GM21367 (cell line): Measurements from ENCODE around the gene BAIAP2L2.

Source experiments
- ATAC-seq: cut with Tn5 transposase; IDR thresholded peaks from one replicate; pipeline ENCODE4 v1.9.1; 2021; ENCODE audit not compliant: unreplicated experiment

The BAIAP2L2 gene

DNA sequence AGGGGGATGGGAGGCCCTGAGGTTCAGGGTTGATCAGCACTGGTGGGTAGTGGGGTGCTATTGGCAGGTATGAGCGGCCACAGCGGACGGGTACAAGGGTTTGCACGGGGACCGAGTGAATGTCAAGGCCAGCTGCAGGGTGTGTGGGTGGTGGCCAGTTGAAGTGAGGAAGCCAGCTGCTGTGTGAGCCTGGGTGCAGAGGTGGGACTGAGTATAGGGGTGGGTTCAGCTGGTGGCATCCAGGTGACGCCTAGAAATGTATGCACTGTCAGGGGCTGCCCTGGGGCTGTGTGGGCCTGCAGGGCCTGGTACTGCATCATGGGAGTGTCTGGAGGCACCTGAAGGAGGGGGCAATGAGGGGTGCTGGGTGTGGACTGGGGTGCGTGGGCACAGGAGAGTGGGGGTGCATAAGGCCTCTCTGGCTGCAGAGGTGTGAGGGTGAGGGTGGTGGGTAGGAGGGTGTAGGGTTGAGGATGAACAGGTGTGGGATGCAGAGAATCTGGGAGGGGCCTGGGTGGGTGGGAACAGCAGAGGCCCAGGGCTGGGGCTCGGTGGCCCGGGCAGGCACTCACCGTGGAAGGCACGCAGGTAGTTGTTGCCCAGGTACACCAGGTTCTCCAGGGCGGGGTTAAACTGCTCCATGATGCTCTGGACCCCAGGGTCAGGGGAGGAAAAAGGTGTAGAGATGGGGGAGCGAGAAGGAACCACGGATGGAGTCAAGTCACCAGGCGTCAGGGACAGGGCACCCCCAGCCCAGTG, 1.7 kb downstream of the BAIAP2L2 start:
- ATAC-seq: no peak

DNA sequence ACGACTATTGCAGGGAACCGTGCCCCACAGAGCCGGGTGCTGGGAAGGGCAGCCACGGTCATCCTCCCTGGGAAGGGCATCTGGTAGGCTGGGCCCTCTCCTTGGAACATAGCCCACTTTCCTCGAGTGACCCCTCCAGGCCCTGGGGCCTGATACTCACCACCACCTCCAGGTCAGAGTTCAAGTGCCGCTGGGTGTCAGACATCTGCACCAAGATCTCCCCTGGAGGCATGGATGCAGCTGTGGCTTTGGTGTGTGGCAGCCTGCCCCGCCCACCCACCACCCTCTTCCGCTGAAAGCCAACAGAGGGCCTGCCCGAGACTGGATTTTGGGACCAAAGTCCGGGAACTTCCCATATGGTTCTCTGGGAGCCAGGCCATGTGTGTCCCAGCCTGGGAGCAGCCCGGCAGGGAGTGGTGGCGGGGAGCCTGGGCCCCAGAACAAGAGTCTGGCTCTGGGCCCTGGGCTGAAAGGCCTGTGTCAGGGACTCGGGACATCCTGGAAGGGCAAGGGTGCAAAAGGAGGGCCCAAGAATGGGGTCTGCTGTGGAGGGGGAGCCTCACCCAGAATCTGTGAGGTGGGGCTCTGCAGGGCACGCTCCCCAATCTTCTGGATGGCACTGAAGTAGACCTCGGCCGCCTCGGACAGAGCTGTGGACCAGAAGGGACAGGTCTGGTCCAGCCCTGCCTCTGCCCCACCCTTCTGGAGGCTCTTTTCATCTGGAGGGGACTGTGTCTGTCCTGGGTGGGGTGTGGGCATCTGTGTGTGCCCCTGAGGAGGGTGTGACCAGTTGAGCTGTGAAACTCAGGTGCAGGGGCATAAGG, 2.6 kb downstream of the BAIAP2L2 start:
- ATAC-seq: no peak

DNA sequence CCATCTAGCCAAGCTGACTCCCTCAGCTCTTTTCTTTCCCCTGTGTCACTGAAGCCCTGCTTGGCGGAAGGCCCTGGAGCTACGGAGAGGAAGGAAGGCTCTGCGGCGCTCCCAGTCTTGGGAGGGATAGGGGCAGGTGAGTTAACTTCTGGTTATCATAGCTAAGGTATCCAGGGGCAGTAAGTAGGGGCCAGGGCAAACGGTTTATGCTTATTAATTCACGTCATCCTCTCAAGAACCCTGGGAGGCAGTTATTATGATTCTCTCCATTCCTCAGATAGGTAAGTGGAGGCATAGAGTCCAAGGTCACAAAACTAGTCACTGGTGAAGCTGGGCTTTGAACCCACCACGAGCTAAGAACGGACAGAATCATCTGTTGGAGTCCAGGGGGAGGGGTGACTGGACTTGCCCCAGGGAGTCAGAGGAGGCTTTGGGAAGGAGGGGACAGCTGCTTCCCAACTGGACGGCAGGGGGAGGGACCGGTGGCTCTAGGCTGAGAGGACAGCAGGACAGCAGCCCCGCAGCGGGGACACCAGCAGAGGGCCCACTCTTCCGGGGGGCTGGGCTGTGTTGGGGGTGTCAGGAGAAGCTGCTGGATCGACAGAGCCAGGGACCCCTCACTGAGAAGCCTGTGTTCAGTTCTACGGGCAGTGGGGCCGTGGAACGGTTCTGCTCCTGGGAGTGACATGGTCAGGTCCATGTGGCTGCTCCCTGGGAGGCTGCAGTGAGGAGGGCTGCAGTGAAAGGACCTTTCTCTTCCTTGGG, 3.5 kb downstream of the BAIAP2L2 start:
- no peak for ATAC-seq

DNA sequence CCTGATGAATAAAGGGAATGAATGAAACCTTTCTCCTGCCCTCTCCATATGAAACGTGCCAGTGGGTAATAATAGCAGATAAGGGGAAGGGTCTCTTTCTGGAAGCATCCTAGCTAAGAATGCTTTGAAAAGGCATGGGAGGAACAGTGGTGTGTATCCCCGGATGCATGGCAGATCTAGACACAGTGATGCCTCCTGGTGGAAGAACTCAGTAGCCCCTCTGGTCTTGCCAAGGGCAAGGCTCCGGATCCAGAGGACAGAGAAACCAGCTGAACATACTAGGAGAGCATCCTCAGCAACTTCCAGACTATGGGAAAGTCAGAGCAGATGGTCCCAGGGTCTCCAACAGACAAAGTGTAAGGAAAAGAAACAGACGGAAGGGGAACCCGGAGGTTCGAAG, 6.4 kb downstream of the BAIAP2L2 start:
- ATAC-seq: no peak

- ATAC-seq: no peak
Observed at GRCh38 chr22:38103641-38104040, 6.8 kb downstream of the BAIAP2L2 start.

GRCh38 chr22:38098410-38099249, 11.9 kb downstream of the BAIAP2L2 start:
- ATAC-seq: no peak

GRCh38 chr22:38097557-38098409, 12.7 kb downstream of the BAIAP2L2 start:
- ATAC-seq: no peak

- ATAC-seq: no peak
Observed at GRCh38 chr22:38097058-38097457, 13.4 kb downstream of the BAIAP2L2 start.

- no peak for ATAC-seq
Observed at GRCh38 chr22:38089474-38089851, 21.0 kb downstream of the BAIAP2L2 start.

GRCh38 chr22:38088629-38089473, 21.6 kb downstream of the BAIAP2L2 start:
- no peak for ATAC-seq

DNA sequence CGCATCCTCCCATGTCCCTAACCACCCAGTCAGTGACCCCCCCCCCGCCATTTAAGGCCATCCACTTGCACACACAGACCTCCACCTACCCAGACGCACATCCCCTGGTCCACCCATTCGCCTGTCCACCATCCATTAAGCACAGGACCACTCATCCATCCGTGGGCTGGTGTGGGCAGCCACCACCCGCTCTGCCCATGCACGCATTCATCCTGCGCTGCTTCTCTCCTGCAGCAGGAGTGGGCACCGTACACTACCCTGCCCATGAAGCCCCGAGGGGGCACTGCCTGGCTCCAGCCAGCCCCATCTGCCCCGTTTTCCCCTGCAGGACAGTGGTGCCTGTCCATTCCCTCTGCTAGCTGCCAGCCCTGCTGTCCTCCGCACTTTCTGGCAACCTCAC, 22.6 kb downstream of the BAIAP2L2 start:
- ATAC-seq: no peak

DNA sequence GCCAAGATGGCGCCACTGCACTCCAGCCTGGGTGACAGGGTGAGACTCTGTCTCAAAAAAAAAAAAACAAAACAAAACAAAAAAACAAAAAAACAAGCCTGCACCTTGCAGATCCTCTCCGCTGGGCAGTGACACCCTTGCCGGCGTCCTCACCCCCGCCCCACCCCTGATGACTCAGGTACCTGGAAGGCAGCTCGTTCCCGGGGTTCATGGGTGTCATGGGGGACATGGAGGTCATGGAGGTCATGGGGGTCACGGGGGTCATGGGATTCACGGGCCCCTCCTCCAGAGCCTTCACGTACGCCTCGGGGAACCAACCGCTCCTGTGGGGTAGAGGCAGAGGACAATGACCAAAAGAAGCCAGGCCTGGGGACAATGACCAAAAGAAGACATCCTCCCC, 23.5 kb downstream of the BAIAP2L2 start:
- ATAC-seq: no peak

DNA sequence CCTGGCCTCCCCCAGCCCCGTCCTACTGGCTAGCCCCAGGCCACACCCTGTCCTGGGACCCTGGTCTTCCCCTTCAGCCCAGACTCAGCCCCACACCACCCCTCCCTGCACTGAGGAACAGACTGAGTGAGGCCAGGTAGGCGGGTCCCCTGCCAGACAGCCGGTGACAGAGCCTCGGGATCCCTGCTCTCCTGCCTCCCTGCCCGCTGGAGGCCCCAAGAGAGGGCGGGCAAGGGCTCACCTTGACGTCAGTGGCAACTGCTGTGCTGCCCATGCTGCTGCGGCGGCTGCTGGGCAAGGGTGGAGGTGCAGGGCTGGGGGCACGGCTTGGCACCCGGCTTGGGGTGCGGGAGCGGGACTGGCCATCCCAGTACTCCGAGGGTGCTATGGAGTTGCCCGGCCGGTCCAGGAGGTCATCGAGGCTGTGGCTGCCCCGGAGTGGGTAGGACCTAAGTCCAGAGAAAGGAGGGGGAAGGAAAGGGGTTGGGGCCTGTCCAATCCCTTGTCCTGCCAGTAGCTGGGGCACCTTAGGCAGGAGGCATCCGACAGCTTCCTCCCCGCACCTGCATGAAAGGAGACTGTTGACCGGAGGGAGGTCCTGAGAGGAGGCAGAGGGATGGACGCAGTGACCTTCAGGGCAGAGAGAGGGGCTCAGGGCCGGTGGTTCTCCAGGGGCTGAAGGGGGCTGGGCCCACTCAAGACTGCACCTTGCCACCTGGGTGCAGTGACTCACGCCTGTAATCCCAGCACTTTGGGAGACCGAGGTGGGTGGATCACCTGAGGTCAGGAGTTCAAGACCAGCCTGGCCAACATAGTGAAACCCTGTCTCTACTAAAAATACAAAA, 24.3 kb downstream of the BAIAP2L2 start:
- ATAC-seq: no peak

- no peak for ATAC-seq
Observed at GRCh38 chr22:38085501-38085900, 25.0 kb downstream of the BAIAP2L2 start.

- no peak for ATAC-seq
Observed at GRCh38 chr22:38085056-38085455, 25.4 kb downstream of the BAIAP2L2 start.

DNA sequence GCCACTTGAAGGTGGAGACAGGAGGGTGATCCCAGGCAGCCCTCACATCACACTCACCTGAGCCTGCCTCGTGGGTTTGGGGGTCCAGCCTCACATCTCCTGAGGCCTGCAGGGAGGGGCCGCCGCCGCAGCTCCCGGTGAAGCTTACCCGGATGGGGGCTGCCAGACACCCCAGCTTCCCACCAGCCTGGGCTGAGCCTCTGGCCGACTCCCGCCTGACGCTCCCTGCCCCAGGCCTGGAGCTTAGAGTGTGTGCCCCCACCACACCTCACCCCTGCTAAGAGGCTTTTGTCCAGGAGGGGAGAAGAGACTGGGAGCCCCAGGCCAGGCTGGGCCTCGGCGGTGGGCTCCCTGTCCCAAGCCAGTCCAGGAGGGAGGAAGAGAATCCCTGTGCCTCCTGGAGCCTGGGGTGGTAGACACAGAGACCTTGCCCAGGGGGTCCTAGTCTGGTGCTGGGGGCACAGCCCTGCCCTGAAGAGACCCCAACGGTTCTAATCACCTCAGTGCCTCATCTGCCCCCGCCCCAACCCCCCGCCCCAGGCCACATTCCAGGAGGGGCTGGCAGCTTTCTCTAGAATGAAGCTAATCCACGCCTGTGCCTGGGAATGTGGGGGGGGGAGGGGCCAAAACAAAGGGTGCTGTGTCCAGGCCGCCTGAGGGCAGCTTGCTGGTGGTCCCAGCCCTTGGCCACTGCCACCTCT, 26.4 kb downstream of the BAIAP2L2 start, which contains the start of gene SLC16A8:
Gene SLC16A8 (minus strand): TSS at position 254 of the 701 bp plus-strand sequence. CDS start 1,311 bp downstream, outside the sequence.
- ATAC-seq: no peak

DNA sequence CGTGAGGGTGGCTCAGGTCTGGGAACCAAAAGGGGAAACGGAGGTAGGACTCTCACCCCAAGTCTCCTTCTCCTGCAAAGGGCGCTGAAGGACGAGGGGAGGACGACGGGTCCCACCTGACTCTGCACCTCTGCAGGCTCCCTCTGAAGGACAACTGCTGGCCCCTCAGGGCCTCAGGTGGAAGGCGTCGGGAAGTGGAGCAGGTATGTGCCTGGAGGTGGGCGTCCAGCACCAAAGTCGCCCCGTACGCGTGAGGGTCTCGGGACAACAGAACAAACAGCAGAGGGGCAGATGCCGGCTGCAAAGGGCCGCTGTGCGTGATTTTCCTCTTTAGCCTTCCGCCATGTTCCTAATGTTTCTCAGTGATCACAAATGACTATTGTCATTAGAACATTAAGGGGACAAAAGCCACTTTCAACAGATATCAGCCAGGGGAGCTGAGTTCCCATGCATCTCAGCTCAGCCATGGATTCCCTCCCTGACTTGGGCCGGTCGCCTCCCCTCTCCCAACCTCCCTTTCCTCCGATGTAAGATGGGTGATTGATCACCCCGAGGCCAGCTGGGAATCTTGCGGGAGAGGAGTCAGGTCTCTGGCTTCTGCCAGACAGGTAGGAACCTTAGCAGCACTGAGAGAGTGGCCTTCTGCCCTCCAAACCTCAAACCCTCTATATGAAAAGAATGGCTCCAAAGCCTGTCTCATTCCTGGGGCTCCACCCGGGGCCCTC, 27.3 kb downstream of the BAIAP2L2 start:
- no peak for ATAC-seq
